ENCODE results near the gene TCP11L2.
"Not testable (repeated sequence)": the region's sequence is repeated elsewhere in the genome, so short reads cannot be mapped to it uniquely, and the experiment has no call there.

TCP11L2 gene

DNA sequence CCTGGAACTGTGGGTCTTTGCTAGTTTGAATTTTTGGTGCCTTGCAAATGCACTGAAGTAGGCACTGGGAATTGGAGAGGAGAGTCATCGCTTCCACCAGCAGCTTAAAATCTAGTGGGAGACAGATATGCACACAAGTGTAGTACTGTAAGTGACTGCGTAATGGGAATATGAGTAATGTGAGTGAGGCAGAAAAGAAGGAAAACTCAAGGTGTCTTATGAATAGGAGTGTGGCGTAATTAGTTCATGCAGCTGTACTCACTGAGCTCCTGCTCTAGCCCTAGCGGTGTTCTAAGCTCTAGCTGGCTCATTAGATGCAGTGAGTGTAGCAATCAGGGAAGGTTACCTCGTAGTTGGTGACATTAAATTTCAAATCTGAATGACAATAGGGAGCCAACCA, 2.8 kb downstream of the TCP11L2 start:
- DNase-seq = no peak

DNA sequence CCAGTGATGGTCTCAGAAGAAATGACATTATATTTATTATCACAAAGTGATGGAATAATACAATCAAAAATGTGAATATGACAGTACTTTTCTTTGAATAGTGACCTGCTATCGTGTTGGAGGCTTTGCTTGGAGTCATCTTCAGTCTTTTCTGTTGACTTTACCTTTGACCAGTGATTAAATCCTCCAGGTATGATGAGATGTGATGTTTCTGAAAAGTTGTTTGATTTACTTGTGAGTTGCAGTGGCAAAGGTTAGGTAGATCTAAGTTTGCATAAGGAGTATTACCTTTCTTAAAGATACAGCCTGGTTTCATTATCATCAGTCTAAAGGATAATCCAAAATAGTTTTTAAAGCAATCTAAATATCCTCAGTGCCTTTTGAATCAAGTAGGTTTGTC, 4.6 kb downstream of the TCP11L2 start:
- no peak for DNase-seq

DNA sequence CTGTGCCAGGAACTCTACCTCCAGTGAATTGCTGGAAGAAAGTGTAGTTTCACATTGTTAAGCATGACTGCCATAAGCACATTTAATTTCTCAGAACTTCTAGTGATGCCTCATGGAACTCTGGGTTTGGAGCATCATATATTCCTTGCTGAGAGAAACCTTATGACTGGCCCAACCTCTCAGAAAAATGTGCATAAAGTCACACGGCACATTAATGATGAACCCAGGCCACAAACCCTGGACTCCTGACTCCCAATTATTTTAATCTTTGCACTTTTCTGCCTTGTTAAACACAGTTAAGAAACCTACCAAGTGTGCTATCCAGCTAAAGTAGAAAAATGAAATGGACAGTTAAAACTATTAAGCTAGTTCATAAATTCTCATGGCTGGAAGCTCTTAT, 5.6 kb downstream of the TCP11L2 start:
- no peak for DNase-seq

DNA sequence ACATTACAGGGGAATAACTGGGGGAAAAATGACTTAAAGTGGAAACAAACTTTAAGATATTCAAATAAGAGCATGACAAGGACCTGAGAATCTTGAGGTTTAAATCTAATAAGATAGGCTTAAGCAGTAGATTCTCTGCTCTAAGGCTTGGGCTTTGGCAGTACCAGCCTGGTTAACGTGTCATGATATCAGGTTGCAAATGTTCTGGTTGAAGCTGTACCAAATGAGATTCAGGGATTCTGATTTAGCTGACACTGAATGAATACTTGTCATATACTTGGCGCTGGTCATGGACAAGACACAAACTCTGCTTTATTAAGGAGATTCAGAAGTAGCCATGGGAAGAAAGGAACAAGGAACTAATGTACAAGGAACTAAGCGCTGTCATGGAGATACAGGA, 6.1 kb downstream of the TCP11L2 start:
- DNase-seq = no peak

DNA sequence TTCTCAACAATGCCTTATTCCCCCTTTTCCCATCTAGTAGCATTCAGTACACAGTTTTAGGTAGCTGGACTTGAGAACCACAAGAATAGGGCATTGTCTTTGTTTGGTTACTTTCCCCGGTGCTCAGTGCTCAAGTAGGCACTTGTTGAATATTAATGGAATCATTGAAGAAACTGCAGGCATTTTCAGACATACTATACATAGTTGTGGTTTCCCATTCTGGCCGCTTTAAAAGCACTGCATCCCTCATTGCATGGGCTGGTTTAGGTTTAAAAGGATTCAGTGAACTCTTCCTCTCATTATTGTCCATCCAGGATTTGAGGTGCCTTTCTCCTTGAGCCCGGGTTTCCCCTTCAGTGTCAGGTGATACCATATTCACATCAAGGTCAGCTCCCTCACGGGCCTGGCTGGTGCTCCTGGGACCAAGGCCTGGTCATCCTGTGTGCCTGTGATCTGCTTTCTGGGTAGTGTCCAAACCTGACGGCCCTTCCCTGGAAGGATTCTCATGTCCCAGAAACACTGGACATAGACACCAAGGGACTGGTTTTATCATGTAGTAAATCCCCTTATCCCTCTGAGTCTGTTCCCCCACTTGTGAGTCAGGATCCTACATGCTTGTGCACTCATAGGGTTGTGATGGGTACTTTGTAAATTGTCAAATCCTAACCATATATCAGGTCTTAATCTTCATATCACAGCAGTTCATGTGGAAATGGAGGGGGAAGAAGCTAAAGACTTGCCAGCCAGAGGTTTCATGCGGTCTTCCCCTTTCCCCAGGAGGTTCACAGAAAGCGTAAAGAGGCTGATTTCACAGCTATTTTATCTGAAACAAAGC, 7.4 kb downstream of the TCP11L2 start:
- DNase-seq = no peak

DNA sequence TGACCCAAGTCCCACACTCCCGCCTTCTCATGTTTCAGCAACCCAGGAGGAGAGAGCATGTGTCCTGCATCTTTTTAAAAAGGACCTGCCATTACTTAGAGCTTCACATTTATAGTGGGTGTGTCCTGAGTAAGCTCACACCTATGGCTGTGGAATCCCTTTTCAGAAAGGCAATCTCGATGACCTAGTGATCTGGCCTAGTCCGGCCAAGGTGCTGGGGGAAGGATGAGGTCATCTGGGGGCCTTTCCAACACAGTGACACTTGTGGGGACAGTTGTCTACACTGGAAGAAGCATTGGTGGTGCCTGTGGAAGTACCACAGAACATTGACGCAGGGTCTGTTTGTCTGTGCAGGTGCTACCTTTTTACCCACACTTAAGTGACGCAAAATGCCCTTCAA, 8.2 kb downstream of the TCP11L2 start:
- no peak for DNase-seq

DNA sequence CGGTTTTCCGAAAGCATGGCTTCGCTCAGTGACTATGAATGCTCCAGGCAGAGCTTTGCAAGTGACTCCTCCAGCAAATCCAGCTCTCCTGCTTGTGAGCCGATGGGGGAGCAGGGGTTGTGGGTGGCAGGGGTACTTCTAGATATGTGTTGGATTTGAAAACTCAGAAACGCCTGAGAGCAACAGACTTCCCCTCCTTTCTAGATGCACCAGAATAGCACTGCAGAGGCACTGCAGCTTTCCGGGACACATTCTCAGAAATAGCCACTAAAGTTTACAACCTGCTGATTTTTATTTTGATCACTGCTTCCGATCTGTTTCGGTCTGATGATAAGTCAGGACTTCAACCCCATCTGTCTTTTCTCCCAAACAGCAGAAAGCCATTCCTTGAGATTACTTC, 8.6 kb downstream of the TCP11L2 start:
- no peak for DNase-seq

DNA sequence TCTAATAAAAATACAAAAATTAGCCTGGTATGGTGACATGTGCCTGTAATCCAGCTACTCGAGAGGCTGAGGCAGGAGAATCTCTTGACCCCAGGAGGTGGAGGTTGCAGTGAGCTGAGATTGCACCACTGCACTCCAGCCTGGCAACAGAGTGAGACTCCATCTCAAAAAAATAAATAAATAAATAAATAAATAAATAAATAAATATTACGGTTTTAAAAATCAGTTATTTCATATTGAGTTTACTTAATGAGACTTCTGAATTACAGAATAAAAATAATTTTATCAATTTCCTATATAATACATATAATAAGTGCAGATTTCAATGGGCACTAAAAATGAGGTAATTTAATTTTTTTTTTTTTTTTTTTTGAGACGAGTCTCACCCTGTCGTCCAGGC, 10.9 kb downstream of the TCP11L2 start:
- DNase-seq = not testable (repeated sequence)

DNA sequence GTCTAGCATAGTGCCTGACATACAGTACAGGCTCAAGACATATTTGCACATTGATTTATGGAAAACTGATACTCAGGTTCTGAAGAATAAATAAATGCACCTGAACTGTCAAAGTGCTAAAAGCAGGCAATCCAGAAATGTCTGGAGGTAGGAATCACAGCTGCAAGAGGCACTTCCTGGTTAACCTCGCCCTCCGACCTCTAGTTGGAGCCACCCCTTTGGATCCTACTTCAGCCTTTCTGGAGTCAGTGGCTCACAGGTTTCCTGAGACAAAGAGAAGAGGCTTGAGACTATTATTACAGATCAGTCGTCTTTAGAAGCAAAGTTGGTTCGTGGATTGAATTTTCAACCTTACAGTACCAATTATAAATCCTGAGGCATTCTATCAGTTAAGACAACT, 13.0 kb downstream of the TCP11L2 start:
- DNase-seq = no peak

DNA sequence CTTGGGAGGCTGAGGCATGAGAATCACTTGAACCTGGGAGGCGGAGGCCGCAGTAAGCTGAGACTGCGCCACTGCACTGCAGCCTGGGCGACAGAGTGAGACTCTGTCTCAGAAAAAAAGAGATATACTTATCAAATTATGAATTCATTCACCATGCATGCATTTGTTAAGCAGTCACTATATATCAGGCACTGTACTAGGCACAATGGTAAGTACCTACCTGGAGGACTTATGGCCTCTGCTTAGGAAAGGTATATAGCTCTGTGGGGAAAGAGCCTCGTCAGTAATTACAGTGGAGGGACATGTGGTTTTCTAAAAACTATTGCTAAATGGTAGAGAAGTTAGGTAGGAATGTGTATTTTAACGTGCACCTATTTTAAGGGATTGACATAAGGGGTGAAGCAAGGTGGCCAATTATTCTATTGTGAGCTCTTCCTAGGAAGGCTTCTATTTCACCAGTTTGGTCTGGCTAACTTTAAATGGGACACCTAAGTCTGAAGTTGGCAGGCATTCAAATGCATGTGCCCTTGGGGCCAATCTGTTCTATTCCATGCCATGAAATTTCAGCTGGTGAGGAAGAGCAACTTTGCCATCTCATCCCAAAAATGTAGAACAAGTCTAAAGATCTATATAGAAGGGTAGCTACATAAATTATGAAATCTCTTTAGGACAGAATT, 15.0 kb downstream of the TCP11L2 start:
- DNase-seq = no peak

DNA sequence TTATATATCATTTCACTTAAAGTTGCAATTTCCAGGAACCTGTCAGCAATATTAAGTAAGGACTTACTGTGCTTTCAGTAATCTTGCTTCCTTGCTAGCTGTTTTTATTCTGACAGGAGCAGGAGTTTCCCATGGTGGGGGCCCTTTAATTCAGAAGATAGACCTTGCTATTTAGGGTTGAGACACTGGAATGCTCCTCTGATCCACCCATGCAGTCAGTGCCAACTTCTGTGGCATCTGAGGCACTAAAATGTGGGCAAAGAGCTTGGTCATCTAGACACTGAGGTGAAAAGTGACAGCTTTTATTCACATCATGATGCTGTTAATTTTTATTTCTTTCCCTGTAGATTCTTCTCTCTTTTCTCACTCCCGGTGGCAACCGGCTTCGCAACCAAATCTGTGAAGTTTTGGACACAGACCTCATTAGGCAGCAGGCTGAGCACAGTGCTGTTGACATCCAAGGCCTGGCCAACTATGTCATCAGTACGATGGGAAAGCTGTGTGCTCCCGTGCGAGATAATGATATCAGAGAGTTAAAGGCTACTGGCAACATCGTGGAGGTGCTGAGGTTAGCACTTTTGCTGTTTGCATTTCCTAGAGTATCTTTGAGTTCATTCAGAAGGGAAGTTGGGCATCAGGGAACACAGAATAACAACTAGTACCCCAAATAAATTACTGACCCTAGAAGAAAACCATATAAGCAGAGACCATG, 18.8 kb downstream of the TCP11L2 start:
- no peak for DNase-seq

DNA sequence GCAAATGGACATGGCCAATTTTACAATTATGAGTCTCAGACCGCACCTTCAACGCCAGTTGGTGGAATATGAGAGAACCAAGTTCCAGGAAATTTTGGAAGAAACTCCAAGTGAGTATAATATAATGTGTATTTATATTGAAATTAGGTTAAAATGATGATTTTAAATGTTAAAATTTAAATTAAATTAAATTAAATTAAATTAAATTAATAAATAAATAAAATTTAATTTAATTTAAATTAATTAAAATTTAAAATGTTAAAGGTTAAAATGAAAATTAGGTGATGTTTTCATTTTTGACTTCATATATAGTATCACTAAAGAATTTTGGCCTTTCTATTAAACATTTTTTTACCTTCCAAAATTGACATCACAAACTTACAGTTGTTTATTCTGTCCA, 21.0 kb downstream of the TCP11L2 start:
- DNase-seq = no peak

DNA sequence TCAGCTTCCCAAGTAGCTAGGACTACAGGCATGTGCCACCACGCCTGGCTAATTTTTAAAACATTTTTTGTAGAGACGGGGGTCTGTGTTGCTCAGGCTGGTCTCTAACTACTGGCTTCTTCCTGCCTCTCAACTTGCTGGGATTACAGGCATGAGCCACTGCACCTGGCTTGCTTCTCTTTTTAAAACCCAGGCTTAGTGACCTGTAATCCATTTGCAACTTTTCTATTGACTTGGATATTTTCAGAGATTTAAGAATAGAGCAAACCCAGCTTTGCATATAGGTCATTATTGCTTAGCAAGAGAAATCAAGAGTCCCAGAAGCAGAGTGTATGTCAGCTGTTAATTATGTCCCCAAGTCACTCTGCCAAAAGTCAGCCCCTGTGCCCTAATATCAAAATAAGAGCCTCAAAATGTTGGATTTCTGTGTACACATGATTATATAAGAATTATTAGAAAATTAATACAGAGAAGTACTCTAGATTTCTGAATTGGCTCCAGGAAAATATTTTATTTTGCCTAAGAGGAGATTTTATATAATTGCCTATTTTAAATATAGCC, 24.9 kb downstream of the TCP11L2 start:
- no peak for DNase-seq

DNA sequence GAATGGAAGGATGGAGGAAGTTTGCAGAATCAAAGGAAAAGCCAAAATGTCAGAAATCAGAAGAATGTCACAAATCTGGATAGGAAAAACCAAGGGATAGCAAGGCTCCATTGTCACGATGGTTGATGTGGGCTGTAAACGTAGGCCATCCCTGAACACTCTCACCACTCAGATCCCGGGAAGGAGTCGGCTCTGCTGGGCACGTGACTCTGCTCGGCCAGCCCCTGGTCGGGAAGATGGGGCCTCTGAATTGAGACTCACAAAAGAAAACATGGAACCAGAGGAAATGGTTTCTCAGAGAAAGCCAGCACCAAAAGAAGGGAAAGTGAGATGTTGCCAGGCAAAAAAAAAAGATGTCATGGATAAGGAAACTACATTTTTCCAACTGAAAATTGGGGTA, 26.2 kb downstream of the TCP11L2 start:
- DNase-seq = no peak

DNA sequence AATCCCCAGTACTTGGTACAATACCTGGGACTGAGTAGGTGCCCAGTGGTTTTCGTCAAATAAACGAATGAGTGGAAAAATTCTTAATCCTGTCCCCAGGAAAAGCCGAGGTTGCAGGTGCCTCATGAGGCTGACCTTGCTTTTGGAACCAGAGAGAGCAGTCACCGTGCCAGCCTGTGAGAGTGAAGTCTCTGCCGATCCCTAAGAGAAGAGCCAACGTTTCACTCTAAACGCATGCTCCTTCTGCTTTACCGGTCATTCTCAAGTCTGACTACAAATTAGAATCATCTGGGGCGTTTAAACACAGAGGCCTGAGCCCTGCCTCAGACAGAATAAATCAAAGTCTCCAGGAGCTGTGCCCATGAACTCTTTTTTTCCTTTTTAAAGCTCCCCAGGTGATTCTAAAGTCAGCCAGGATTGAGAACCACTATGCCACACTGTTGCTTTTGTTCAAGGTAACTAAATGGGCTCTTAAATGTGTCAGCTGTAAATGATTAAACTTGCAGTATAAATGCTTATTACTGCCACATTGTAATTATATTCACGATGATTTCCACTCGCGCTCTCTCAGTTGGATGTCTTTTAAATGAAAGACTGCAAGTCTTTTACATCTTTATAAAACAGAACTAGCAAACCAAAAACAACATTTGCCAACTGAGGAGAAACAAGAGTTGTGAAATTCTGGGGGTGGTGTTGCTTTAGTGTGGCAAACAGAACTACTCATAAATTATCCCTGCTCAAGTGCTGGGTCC, 26.9 kb downstream of the TCP11L2 start:
- DNase-seq = peak in 2 of 56 donors; percentile 9 to 28

DNA sequence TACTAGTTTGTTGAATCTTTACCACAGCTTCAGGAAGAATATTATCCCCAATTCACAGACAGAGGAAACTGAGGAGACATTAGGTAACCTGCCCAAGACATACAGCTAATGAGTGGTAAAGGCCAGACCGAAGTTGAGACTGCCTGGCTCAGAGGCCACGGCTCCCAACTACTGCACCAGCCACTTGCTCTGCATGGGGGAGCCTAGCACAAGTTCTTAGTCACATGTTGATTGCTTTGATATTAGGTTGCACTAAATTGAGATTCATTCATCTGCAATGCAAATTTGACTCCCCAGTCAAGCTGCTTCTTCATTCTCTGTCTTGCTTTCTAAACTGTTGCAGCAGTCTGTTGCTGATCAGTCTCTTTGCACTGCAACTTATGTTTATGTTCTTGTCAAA, 29.1 kb downstream of the TCP11L2 start:
- no peak for DNase-seq

DNA sequence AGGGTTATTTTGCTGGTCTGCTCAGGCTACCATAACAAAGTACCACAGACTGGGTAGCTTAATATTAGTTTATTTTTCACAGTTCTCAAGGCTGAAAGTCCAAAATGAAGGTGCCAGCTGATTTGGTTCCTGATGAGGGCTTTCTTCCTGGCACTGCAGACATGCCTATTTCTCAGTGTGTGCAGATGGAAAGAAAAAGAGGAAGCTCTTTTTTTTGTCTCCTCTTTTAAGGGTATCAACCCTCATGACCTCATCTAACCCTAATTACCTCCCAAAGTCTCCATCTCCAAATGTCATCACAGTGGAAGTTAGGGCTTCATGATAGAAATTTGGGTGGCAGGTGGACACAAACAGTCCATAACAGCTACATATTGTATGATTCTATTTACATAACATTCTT, 30.0 kb downstream of the TCP11L2 start:
- no peak for DNase-seq

DNA sequence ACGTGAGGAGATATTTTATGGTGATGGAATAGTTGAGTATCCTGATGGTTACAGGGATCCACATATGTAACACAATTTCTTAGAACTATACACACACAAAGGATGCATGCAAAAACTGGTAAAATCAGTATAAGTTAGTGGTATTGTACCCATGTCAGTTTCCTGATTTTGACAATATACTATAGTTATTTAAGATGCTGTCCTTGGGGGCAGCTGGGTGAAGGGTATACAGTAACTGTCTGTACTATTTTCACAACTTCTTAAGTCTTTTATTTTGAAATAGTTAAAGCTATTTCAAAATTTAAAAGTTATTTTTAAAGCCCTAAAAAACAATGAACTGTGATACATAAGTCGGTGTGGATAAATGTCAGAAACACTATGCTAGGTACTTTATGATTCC, 30.5 kb downstream of the TCP11L2 start:
- no peak for DNase-seq

DNA sequence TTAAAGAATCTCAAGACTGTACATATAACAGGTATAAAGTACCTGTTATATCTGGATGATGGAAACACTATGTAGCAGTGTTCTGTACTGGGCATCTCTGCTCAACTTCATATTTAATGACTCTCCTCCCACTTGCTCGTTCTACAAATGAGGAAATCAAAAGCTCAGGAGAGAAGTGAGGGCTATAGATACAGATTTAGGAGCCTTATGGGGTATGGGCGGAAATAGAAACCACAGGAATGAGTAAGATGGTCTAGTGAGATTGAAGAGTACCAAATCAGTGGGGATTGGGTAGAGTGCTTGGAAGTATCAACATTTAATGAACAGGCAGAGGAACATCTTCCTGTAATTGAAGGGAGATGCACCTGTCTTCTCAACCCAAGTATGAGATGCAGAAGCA, 31.2 kb downstream of the TCP11L2 start:
- no peak for DNase-seq

DNA sequence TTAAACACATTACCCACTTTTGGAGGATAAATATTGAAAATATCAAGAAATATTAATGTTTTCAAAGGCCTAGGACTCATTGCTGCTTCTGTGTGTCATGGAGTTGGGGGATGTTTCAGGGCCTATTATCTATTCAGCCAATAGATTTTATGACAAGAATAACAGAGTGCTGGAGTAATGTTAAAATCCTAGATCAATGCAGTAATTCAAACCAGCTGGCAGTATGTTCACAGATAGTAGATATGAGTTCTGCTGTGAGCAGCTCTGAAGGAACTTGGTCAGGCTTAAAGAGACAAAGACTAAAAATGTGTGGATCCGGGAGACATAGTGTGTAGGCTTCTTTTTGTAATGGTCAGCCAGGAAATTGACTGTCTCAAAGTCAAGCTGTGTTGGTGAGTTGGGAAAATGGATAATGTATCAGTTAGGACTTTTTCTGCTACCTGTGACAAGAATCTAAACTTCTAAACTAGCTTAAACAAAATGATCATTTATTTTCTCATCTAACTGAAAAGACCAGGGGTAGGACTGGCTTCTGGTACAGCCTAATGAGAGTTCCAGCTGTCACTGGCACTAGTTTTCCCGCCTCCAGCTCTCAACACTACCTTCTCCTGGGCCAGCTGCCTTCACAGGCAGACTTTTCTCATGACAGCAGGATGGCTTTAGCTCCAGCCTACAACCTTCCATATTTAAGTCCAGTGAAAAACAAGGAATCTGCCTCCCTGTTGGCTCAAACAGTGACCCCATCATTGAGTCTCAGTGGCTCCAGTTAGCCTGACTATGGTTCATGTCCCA, 38.7 kb downstream of the TCP11L2 start:
- no peak for DNase-seq
